ENCODE data around the gene DISC1.

DISC1 gene

DNA sequence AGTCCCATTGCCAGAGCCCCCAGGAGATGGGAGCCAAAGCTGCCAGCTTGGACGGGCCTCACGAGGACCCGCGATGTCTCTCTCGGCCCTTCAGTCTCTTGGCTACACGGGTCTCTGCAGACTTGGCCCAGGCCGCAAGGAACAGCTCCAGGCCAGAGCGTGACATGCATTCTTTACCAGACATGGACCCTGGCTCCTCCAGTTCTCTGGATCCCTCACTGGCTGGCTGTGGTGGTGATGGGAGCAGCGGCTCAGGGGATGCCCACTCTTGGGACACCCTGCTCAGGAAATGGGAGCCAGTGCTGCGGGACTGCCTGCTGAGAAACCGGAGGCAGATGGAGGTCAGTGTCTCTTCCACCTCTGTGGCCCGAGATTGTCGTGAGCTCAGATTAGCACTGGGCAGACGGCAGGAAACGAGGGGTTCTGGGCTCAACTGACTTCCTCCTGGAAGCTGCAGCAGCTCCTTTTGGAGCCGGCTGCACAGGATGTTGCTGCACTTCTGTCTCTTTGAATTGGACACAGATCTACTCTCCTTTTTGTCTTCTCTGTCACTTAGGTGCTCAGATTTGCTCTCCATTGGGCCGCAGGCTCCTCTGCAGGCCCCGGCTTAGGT lies 68.0 kb downstream of the DISC1 start:
- peak in 11 of 56 donors; percentile 6 to 46 (median 24) for DNase-seq

DNA sequence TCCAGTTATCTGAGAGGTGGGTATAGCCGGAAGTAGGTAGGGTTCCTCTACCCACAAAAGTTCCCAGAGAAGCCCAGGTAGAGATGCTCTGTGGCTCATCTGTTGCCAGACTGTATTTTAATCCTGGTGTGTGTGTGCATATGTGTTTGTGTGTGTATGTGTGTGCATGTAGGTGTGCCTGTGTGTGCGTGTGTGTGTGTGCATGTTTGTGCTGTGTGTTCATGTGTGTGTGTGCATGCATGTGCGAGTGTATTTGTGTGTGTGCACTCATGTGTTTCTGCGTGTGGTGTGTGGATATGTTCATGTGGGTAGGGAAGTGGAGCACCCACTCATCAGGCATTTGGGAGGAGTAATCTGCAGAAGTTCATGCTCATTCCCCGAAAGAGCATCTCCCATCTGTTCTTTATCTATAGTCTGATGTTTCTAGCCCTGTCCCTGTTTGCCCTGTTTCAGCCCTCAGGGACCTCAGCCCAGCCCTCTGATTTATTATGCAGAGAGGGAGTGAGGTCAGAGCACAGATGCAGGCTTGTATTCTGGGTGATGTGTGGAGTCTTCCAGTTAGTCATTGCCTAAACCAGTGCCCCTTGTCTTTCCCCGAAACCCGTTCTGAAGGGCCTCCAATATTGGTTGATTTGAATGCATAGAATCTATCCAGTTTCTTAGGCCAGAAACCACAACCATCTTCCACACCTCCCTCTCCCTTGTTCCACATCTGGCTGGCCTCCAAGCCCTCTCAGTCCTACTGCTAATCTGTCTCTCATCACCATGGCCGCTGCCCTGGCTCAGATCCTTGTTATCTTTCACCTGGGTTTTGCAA lies 69.1 kb downstream of the DISC1 start:
- DNase-seq: peak in 26 of 56 donors; percentile 9 to 66 (median 35)

DNA sequence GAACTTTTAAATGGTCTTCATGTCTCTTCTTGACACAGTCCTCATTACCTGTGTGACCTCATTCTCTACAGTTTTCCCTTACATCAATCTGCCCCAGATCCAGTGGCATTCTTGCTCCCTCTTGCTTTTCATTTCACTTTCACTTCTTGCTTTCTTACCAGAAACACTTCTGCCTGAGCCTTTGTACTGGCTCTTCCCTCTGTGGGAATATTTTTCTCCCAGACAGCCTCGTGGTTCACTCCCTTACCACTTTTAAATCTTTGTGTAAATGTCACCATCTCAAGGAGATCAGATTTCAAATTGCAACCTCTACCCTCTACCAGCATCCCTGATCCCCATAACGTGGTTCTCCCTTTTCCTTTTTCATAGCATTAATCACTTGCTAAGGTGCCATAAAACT lies 73.2 kb downstream of the DISC1 start:
- DNase-seq: no peak

DNA sequence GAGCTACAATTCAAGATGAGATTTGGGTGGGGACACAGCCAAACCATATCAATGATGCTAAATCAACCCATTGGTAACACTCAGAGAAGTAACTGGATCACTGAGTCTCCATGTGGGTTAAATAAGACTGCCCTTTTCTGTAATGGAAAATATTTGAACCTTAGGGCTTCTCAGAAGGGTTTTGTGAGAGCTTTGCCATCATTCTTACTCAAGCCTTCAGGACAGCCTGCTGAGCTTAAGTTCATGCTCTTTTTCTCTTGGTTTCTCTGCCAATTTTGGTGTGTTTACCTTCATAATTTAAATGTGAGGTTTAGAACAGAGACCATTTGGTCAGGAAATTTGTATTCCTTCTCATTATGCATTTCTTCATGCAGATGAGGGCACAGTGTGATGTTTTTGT lies 74.7 kb downstream of the DISC1 start:
- DNase-seq: no peak

DNA sequence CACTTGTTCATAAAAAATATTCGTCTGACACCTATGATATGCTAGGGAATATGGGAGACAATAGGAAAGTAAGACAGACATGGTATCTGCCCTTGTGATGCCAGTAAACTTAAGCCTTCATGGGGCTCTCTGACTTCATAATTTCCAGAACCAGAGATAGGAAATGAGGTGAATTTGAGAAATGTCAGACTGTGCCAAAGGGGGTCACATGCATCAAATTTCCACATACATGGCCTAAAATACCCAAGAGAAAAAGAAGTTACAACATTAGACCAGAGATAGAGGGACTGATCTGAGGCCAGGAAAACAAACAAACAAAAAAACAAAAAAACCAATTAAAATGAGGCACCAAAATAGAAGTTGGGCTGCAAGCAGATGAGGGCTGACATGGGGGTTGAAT lies 75.7 kb downstream of the DISC1 start:
- DNase-seq: no peak

DNA sequence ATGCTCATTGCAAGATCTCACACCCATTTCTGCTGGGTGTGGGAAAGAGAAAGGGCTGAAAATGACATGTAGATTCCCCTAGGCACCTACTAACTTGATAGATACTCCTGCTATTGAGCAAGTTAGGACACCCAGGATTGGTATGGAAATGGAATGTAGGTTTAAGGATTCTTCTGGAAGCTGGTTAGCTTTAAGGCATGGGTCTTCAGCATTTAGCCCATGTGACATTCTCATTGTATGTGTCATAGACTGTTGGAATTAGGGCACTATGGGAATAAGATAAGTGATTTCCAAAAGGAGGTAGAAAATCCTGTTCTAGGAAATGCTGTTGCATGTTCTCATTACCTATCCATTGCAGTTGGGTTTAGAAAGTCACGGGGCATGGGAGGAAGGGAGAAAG lies 76.2 kb downstream of the DISC1 start:
- DNase-seq: no peak

DNA sequence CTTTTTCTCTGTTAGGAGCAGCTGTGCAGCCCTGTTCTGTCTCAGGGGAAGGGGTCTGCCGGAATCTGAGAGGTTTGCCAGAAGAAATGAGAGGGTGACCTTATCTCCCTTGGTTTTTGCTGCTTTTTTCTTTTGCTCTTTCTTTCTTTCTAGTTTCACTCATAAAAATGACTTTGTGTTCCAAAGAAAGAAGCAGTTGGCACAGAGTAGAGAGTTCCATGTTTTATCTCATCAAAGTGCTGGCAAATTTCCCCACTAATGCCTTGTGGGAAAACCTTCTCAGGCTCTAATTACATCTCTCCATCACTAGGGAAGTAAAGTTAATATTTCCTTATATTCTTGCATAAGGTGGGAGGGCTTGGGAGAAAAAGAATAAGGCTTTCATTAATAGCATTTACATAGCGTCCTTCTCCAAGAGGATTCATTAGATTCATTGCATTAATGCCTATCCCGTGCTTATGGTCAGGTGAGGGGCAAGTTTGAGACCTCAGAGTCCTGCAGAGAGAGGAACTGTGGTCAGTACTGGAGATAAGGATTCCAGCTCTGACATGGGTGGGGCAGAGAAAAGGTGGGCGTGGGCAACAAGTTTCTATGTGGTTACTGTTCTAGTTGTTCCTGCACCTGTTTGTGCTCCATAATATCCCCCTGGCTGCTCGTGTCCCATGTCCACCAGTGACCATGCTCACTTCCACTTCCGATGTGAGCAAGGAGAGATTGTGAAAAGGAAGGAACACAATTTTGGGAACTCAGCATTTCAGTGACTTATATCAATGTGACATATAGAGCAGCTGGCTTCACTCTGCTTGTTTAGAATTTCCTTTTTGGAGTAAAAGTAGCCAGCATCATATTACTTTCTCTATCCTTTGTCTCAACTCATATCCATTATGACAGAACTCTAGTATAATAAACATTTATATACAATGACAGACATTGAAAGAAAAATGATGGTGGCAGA lies 79.5 kb downstream of the DISC1 start:
- no peak for DNase-seq

DNA sequence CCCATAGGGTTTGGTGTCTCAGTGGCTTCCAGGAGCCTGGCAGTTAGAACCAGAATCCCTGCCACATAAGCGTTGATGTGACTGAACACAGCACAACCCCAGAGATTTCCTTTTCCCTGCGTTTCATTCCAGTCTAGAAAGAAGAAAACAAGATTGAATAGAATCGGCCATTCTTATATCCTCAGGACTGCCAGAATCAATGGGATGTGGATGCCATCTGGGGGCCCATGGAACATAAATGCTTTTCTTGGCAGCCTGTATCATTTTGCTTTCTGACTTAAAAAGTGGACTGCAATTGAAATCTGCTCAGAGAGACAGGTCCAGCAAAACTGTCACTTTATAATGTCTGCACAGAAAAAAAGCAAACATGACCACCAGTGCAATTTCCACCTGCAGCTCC lies 80.3 kb downstream of the DISC1 start:
- peak in 1 of 56 donors; percentile 16 for DNase-seq

DNA sequence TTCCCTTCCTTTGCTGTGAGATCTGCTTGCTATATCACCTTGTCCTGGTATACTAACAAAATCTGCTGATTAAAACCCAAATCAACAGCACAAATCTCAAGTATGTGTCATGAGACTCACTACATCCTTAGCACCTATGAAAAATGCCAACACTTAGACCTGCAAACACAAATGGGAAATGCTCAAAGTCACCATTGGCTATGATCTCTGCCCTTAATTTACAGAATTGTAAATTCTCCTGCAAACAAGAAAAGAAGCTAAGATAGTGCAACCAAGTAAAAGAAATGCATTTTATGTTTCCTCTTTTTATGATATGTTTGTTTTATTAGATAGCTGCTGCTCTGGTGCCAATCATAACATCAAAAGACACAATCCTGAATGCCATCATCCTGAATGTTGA lies 80.8 kb downstream of the DISC1 start:
- DNase-seq: no peak

DNA sequence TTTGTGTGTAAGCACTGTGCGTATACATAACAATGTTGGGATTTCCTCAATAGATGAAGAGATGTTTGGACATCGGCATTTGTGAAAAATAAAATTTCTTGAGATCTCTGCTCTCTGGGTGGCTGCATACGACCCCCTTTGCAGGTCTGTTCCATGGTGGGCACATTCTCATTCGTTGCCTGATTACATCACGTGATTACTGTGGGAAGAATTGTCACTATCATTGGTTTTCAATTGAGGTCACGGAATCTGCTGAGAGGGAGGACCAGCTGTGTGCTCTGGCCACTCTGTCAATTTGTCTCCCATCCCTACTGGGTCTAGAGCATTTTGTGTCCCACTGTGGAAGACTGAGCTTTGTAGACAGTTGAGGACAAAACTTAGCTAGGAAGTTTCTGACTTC lies 81.8 kb downstream of the DISC1 start:
- DNase-seq: no peak

DNA sequence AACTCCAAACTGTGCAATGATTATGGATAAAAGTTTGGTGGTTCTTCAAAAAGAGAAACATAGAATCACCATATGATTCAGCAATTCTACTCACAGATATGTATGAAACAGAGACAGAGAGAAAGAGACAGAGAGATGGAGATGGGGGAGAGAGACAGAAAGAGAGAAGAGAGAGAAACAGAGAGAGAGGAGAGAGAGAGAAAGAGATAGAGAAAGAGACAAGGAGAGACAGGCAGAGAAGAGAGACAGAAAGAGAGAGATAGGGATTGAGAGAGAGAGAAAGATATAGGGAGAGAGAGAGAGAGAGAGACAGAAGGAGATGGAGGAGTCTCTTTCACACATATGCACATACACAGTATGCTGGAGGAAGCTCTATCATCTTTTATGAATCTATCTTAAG lies 87.8 kb downstream of the DISC1 start:
- no peak for DNase-seq

DNA sequence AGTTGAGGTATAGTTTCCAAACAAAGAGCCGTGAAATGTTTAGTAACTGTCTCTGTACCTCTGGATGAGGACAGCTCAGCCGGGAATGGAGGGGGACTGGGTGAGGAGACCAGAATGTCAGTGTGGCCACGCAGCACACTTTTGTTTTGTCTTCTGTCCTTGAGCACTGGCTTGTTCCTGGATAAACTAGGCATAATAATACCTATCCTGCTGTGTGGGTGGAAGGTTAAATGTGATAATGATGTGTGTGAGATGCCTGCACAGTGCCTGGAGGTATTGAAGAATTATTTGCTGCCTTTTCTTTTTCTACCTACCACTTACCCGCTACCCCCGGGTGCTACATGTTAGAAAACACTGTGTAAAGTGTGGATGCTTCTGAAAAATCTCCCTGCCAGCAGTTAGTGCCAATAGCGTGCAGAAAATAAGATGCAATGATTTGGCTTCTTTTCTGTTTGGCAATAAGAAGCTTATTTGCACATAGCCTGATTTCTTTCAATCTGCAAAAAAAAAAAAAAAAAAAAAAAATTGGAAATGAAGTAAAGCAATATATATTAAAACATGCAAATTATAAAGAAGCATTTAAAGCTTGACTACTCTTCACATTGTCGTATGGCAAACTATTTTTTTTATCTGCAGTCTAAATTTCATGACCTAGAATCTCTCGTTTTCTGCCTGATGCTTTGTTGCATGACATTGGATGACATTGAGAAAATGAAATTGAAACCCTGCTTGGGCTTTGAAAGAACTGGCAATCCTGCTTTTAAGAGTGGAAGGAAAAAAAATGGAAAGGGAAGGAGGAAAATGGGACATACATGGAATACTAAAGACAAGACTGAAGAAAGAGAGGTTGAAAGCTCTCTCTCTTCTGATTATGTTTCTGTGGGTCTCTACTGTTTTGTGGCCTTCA lies 89.5 kb downstream of the DISC1 start:
- no peak for DNase-seq

DNA sequence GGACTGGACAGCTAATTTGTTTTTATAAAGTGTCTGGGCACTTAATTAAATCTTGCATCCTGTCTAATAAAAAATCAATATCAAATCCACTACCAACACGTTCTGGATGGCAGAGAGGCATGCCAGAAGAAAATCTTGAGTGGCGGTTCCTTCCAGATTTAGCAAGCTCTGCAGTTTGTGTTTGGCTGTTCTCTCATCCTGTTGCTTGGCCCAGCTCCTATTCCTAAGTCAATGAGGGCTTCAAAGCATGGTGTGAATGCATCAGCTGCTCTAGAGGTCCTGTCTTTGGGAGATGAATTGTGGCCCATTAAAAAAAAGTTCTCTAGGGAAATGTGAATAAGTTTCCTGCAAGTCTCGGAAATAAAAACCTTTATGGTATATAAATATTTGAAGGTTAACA lies 90.3 kb downstream of the DISC1 start:
- DNase-seq: no peak

DNA sequence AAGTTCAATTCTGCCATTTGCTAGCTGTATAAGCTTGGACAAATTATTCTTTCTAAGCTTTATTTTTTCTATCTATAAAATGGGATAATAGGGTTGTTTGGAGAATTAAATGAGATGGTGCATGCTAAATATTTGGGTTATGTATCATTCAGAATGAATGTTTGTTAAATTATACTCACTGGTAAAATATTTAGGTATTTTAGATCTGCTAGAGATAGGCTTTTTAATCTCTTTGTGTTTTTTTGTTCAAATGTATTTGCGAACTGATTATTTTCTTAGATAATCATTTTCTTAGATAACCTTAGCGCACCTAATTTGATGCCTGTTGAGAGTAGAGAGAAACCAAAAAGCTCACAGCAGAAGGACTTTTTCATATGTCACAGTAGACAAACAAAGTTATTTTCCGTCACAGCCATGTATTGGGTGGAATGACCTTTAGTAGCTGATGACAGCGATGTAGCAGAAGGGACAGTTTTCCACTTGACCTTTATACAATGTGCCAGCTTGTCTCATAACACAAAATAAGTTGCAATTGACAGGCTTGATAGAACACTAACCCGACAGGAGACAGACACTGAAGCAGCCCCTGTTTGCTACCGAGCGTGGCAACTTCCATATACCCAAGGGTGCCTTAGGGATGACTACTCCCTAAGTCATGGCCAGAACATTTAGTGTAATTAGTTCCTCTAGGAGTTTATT lies 93.0 kb downstream of the DISC1 start:
- no peak for DNase-seq

DNA sequence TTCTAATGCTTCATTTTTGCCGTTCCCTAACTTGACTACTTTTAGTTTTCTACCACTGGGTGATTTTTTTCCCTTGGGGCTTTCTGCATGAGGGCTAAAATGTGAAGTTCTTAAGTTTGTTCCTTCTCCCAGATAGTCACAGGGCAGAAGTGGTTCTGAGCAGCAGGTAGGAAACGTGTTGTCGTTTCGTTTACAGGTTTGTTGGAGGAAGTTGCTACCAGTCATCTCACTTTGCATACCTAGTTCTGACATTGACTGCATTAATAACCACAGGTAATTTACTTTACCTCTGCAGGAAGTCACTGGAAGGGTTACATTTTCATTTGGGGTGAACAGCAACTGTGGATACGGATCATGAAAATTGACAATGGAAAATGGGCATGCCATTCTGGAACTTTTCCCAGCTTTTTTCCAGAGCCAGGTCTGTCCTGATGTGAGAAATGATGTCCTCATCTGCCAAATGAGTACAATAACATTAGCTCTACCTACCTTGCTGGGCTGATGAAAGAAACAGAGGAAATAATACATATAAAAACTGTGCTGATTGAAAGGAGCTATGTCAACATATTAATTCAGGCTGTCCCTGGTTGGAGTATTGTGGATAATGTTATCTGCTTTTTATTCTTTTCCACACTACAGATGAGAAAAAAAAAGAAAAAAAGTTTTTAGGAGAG lies 94.2 kb downstream of the DISC1 start:
- no peak for DNase-seq

DNA sequence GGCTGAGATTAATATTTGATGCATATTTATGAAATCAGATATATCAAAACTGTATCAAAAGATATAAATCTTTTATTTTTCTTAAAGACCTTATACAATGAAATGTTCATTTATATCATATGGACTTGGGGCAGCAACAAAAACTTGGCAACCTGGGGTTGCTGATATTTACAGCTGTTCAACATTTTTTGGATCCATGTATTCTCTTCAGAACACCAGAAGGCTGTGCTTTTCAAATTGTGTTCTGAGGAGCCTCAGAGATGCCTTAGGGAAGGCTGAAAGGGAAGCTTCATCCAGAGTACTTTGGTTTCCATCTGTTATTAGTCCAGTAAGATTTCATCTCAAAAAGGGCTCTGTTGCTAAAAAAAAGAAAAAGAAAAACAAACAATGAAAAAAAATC lies 94.8 kb downstream of the DISC1 start:
- no peak for DNase-seq

DNA sequence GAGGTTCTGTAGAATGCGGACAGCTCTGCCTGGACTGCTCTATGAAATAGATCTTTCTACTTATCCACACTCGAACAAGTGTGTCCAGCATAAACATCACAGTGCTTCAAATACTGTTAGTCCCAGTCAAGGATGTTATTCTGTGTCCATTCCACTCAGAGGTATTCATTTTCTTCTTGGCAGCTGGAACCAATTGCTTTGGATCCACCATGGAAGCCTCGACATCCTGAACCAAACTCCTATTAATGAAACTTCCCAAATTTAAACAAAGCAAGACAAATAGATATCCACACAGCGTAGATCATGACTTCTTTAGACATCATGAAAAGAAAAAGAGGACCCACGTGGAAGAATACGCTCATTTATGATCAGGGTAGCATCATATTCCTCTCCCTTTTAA lies 95.8 kb downstream of the DISC1 start:
- DNase-seq: no peak

DNA sequence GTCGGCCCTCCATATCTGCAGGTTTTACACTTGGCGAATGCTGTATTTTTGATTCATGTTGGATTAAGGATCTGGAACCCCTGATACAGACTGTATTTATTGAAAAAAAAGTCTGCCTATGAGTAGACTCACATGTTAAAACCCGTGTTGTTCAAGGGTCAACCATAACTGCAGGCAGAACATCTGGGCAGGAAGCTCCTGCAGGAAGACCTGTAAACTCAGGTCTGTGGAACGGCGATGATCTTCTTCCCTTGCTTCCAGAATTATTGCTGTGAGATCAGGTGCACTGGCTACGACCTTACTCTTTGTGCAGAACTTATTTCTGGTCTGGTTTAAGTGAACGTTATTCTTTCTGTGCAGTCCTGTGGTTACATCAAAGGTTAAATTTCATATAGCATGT lies 96.6 kb downstream of the DISC1 start:
- DNase-seq: no peak

DNA sequence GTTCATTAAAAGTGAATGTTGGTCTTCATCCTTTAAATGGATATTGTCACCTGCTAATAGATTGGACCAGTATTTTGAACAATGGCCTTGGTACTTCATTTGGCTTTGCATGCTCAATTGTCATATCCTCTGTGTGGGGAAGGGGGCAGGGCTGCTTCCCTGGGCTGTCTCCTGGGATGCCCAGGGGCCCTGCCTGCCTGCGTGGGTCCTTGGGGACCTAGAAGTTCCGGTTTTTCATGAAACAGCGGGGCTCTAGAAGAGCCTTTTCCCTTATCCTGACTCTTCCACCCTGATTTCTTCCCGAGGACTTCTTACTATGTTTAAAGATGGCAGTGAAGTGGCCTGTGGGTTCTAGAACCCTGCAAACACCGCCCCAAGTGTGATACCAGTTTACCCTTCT lies 97.5 kb downstream of the DISC1 start:
- DNase-seq: no peak
